Epithelial cell of proximal tubule (primary cell): Measurements from ENCODE around the gene C3. TPM values are rescaled to one million over a fixed set of nuclear protein-coding genes. Genes with fewer than 3 reads are reported as not detected.
"Not testable (repeated sequence)": the region's sequence is repeated elsewhere in the genome, so short reads cannot be mapped to it uniquely, and the experiment has no call there.

ENCODE experiments used
- DNase-seq: peaks from one replicate; pipeline ENCODE4 v3.0.0-alpha.2; 2011; ENCODE audit warnings: low read depth
- H3K4me3 ChIP-seq: 2 replicates; pipeline ENCODE4 v1.5.1; 2011; ENCODE audit warnings: low read depth, mild to moderate bottlenecking, low read length
- total RNA-seq: library from RNA; depleted of rRNA; stranded (reverse); fragments of >200 nt; gene quantifications from 2 replicates; pipeline ENCODE4 v1.2.3, GENCODE V29; 2015
- TF ChIP-seq, protein P1 (sequence below): conservative IDR thresholded peaks from 2 replicates; pipeline ENCODE4 v1.5.1; 2012; ENCODE audit warnings: low read depth, mild to moderate bottlenecking, low read length

Gene C3
- total RNA-seq, 1 donor from 2014 or later: 10.0 TPM

DNA sequence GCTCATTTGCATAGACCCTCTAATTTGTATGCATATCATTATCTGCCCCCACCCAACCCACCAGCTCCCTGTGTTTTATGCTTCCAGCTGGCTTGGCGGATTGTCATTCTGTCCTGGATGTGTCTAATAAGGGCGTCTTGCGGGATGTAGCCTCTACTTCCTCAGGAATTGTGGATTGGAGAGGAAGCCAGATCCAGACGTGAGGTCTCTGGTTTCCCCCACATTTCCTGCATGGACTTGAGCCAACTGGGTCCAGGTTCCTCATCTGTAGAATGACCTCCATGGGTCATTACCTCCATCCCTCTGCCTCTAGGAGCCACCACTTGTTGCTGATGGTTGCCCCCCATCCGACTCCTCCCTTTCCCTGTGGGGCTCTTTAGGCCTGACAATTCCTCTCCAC is 57.7 kb downstream of the C3 start:
- no peak overlapping the region for H3K4me3 ChIP-seq
- DNase-seq: no peak
- TF ChIP-seq, protein P1, sequence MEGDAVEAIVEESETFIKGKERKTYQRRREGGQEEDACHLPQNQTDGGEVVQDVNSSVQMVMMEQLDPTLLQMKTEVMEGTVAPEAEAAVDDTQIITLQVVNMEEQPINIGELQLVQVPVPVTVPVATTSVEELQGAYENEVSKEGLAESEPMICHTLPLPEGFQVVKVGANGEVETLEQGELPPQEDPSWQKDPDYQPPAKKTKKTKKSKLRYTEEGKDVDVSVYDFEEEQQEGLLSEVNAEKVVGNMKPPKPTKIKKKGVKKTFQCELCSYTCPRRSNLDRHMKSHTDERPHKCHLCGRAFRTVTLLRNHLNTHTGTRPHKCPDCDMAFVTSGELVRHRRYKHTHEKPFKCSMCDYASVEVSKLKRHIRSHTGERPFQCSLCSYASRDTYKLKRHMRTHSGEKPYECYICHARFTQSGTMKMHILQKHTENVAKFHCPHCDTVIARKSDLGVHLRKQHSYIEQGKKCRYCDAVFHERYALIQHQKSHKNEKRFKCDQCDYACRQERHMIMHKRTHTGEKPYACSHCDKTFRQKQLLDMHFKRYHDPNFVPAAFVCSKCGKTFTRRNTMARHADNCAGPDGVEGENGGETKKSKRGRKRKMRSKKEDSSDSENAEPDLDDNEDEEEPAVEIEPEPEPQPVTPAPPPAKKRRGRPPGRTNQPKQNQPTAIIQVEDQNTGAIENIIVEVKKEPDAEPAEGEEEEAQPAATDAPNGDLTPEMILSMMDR: no peak

DNA sequence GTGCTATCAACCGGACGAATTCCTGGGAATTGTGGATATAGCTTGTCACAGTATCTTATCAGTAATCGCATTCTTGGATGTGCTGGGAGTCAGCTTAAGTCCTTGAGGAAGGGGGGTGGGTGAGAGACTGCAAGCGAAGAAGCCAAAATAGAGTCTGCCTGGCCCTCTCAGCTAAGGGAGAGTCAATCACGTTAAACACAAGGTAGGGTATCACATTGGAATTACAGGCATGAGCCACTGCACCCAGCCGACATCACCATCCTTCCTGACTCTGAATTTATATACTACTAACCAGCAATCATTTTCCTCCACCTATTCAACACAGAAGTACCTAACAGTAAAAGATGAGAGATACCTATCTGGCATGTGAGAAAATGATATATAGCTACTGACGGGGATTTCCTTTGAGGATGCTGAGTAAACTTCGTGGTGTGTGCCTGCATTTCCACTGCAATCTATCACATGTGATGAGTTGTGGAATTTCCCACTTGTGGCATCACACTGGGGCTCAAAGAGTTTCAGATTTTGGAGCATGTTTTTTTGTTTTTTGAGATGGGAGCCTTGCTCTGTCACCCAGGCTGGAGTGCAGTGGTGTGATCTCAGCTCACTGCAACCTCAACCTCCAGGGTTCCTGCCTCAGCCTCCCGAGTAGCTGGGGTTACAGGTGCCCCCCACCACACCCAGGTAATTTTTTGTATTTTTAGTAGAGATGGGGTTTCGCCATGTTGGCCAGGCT is 58.8 kb downstream of the C3 start:
- not testable (repeated sequence) for DNase-seq, H3K4me3 ChIP-seq

- TF ChIP-seq, protein P1: no peak
- DNase-seq: no peak
- H3K4me3 ChIP-seq: no peak overlapping the region
Measured at GRCh38 chr19:6660930-6661329, 59.5 kb downstream of the C3 start.

- not testable (repeated sequence) for DNase-seq, H3K4me3 ChIP-seq
Measured at GRCh38 chr19:6656390-6656789, 64.1 kb downstream of the C3 start.

GRCh38 chr19:6654347-6655310 is 65.8 kb downstream of the C3 start:
- H3K4me3 ChIP-seq: no peak overlapping the region
- TF ChIP-seq, protein P1: no peak
- no peak for DNase-seq

GRCh38 chr19:6652805-6653094 is 67.7 kb downstream of the C3 start:
- TF ChIP-seq, protein P1: no peak
- H3K4me3 ChIP-seq: no peak overlapping the region
- no peak for DNase-seq

DNA sequence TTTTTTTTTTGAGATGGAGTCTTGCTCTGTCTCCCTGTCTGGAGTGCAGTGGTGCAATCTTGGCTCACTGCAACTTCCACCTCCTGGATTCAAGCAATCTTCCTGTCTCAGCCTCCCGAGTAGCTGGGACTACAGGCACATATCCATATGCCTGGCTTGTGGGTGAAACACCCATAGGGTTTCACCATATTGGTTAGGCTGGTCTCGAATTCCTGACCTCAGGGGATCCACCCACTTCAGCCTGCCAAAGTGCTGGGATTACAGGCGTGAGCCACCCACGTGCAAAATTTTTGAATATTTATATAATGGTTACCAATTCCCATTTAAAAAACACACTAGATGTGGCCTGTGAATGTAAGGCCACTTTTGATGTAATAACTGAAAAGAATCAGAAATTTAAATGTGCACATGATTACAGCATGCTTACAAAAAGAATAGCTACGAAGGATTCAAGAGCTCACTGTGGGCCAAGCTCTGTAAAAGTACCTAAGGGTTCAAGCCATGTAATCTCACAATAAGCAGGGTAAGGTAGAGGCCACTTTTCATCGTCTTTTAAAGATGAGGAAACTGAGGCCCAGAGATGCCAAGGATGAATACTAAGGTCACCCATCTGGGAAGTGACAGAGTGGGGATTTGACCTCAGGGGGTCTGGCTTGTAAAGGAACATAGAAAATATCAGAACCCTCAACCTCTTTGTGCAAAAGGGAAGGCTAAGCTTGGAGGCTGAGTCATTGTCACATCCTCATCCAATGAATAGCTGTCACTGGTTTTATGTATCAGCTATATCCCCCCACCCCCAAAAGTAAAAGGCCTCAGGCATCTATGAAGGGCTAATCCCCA is 68.3 kb downstream of the C3 start:
- no peak for DNase-seq
- TF ChIP-seq, protein P1: no peak
- H3K4me3 ChIP-seq: no peak overlapping the region
